Vagina (tissue), 2 donors: Measurements from ENCODE around the gene KLK12. TPM values are rescaled to one million over a fixed set of nuclear protein-coding genes. Genes with fewer than 3 reads are reported as not detected.

Experiments used
- DNase-seq, 2 donors: peaks; one replicate each; pipeline ENCODE4 v3.0.0-alpha.2; 2017; ENCODE audit errors: extremely low spot score in 2 of 2
- H3K27ac ChIP-seq: fragments of 200-600 bp; sonication (generic); one replicate; pipeline ENCODE4 v1.5.1; 2019
- H3K27me3 ChIP-seq: fragments of 200-600 bp; sonication (generic); one replicate; pipeline ENCODE4 v1.5.1; 2019
- H3K36me3 ChIP-seq, 2 donors: fragments of 200-600 bp; sonication (generic); one replicate each; pipeline ENCODE4 v1.5.1; 2017 to 2019
- H3K4me1 ChIP-seq: fragments of 200-600 bp; sonication (generic); one replicate; pipeline ENCODE4 v1.5.1; 2019
- H3K4me3 ChIP-seq, 2 donors: fragments of 200-600 bp; sonication (generic); 1 replicate in 1 of 2; 2 replicates in 1 of 2; pipeline ENCODE4 v1.5.1; 2016 to 2019
- H3K9me3 ChIP-seq: fragments of 200-600 bp; sonication (generic); one replicate; pipeline ENCODE4 v1.5.1; 2019
- CTCF ChIP-seq, 3 experiments: fragments of 450-650 bp in 2 of 3; fragments of 200-600 bp in 1 of 3; sonication (generic) in 1 of 3; IDR thresholded peaks; one replicate each; pipeline ENCODE4 v1.5.1; 2017 to 2019; ENCODE audit warnings: antibody characterized with exemption in 3 of 3, mild to moderate bottlenecking in 2 of 3, moderate library complexity in 2 of 3
- POLR2A ChIP-seq, 2 donors: fragments of 450-650 bp; IDR thresholded peaks; one replicate each; pipeline ENCODE4 v1.6.1; 2017; ENCODE audit warnings: antibody characterized with exemption in 2 of 2, mild to moderate bottlenecking in 2 of 2, moderate library complexity in 2 of 2
- POLR2AphosphoS5 ChIP-seq, 2 donors: sonication (generic); formaldehyde crosslinking; IDR thresholded peaks; one replicate each; pipeline ENCODE4 v1.9.0; 2017; ENCODE audit warnings: antibody characterized with exemption in 2 of 2, mild to moderate bottlenecking in 2 of 2, low read depth in 1 of 2; ENCODE audit not compliant: insufficient read depth in 1 of 2
- intact Hi-C: fragments of 100-400 bp; cut with DNase I; formaldehyde crosslinking; loops from one replicate; pipeline ENCODE4 v1.15.1; 2023
- total RNA-seq: library from RNA; depleted of rRNA; stranded (reverse); fragments of >200 nt; gene quantifications from one replicate; pipeline ENCODE4 v1.2.3, GENCODE V29; 2016

The KLK12 gene
- total RNA-seq, 1 donor from 2014 or later: 4.2 TPM

DNA sequence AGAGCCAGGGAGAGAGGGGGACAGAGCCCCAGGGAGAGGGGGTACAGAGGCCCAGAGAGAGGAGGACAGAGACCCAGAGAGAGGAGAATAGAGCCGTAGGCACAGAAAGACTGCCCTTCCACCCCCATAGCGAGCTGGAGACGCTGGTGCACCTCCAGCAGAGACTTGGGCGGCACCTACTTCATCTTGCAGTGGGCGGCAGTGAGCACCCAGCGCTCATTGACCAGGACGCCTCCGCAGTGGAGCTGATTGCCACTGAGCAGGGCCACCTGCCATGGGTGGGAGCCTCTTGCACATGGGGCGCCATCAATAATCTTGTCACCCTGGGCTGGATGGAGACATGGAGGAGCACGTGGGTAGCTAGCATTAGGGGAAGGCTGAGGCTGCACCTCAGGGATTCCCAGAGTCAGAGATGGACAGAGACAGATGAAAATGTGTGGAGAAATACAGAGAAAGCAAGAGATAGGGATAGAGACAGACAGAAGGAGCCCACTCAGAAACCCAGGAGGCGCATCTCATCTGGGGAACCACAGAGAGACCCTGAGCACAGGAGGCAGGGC is 53.1 kb downstream of the KLK12 start:
- intact Hi-C loops: no loop called here
- Histone ChIP-seq H3K27ac (no peak overlapping the region), H3K4me3 (no peak overlapping the region), H3K9me3 (no peaks in the 10 kb centered on the region), H3K27me3 (no peaks in the 10 kb centered on the region), H3K4me1 (no peaks in the 10 kb centered on the region), H3K36me3 (no peaks in the 10 kb centered on the region)
- no peak for TF ChIP-seq POLR2AphosphoS5 (IDR thresholded peaks at IDR 0.05; ENCODE audit: insufficient read depth in 1 of 2, low read depth in 1 of 2)
- TF ChIP-seq CTCF (IDR thresholded peaks at IDR 0.05): no peak
- TF ChIP-seq POLR2A (IDR thresholded peaks at IDR 0.05): no peak
- DNase-seq: no peak

DNA sequence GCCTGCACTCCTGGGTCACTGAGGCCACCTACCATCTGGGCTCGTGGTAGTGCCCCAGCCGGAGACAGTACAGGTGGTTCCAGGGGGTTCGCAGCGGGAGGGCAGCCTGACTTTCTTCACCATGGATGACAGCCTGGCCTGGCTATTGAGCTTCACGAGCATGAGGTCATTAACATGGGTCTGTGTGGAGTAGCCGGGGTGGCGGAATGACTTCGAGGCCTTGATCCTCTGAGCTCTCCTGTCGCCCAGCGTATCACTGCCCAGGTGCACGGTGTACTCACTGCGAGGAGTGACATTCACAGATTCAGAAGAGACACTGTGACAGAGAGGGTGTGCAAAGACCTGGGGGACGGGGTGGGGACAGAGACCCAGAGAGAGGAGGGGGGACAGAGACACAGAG is 54.6 kb downstream of the KLK12 start:
- intact Hi-C loops: no loop called here
- no peak overlapping the region for H3K27ac ChIP-seq
- TF ChIP-seq CTCF (IDR thresholded peaks at IDR 0.05) (no peak), POLR2AphosphoS5 (IDR thresholded peaks at IDR 0.05; ENCODE audit: insufficient read depth in 1 of 2, low read depth in 1 of 2) (no peak), POLR2A (IDR thresholded peaks at IDR 0.05) (no peak)
- H3K36me3 ChIP-seq: no peaks in the 10 kb centered on the region
- H3K9me3 ChIP-seq: no peaks in the 10 kb centered on the region
- no peaks in the 10 kb centered on the region for H3K27me3 ChIP-seq
- H3K4me3 ChIP-seq: no peak overlapping the region
- no peaks in the 10 kb centered on the region for H3K4me1 ChIP-seq
- DNase-seq: no peak

GRCh38 chr19:50979758-50980157 is 55.0 kb downstream of the KLK12 start:
- H3K4me3 ChIP-seq: no peak overlapping the region
- intact Hi-C loops: no loop called here
- H3K27ac ChIP-seq: no peak overlapping the region
- no peaks in the 10 kb centered on the region for H3K36me3 ChIP-seq
- no peak for DNase-seq
- TF ChIP-seq POLR2AphosphoS5 (IDR thresholded peaks at IDR 0.05; ENCODE audit: insufficient read depth in 1 of 2, low read depth in 1 of 2) (no peak), POLR2A (IDR thresholded peaks at IDR 0.05) (no peak), CTCF (IDR thresholded peaks at IDR 0.05) (no peak)
- no peaks in the 10 kb centered on the region for H3K27me3 ChIP-seq
- no peaks in the 10 kb centered on the region for H3K9me3 ChIP-seq
- no peaks in the 10 kb centered on the region for H3K4me1 ChIP-seq

Other genes with a start within 250 kb of the KLK12 start
- gene ACP4, start 244.6 kb downstream of the KLK12 start, total RNA-seq: not detected
- gene KLK1, start 211.2 kb downstream of the KLK12 start, total RNA-seq: not detected
- gene KLK15, start 201.4 kb downstream of the KLK12 start, total RNA-seq: not detected
- not detected for gene KLK3, start 180.1 kb downstream of the KLK12 start, total RNA-seq
- gene KLK2, start 161.6 kb downstream of the KLK12 start, total RNA-seq: not detected
- gene KLK4, start 123.6 kb downstream of the KLK12 start, total RNA-seq: not detected
- 5.9 TPM for gene KLK5, start 82.0 kb downstream of the KLK12 start, total RNA-seq
- gene KLK6, start 65.4 kb downstream of the KLK12 start, total RNA-seq: 10.3 TPM
- 14.2 TPM for gene KLK7, start 51.1 kb downstream of the KLK12 start, total RNA-seq
- 16.2 TPM for gene KLK8, start 33.4 kb downstream of the KLK12 start, total RNA-seq
- 54.5 TPM for gene KLK10, start 15.3 kb downstream of the KLK12 start, total RNA-seq
- 103 TPM for gene KLK11, start 8.4 kb downstream of the KLK12 start, total RNA-seq
- 31.2 TPM for gene KLK13, start 30.1 kb upstream of the KLK12 start, total RNA-seq
- not detected for gene KLK14, start 47.9 kb upstream of the KLK12 start, total RNA-seq
- gene CTU1, start 73.4 kb upstream of the KLK12 start, total RNA-seq: 8.8 TPM
- gene SIGLEC9, start 89.9 kb upstream of the KLK12 start, total RNA-seq: 5.9 TPM
- 1.5 TPM for gene SIGLEC7, start 107.3 kb upstream of the KLK12 start, total RNA-seq
- gene CD33, start 190.1 kb upstream of the KLK12 start, total RNA-seq: 5.6 TPM
- gene SIGLECL1, start 216.1 kb upstream of the KLK12 start, total RNA-seq: not detected